GM19397 (cell line): ENCODE measurements around the gene FAM24B.
"Not testable (repeated sequence)": the region's sequence is repeated elsewhere in the genome, so short reads cannot be mapped to it uniquely, and the experiment has no call there.

ENCODE experiments used
- ATAC-seq: cut with Tn5 transposase; IDR thresholded peaks from one replicate; pipeline ENCODE4 v1.9.1; 2021; ENCODE audit warnings: mild to moderate bottlenecking, moderate library complexity; ENCODE audit not compliant: unreplicated experiment

Gene FAM24B

GRCh38 chr10:122859527-122859926 is 19.9 kb downstream of the FAM24B start:
- ATAC-seq: no peak

GRCh38 chr10:122858042-122858441 is 21.3 kb downstream of the FAM24B start:
- not testable (repeated sequence) for ATAC-seq

- no peak for ATAC-seq
Measured at GRCh38 chr10:122856902-122857301, 22.5 kb downstream of the FAM24B start.

- no peak for ATAC-seq
Measured at GRCh38 chr10:122855745-122856144, 23.6 kb downstream of the FAM24B start.

- ATAC-seq: no peak
Measured at GRCh38 chr10:122854648-122855047, 24.7 kb downstream of the FAM24B start.

- no peak for ATAC-seq
Measured at GRCh38 chr10:122853665-122854313, 25.6 kb downstream of the FAM24B start.

- no peak for ATAC-seq
Measured at GRCh38 chr10:122852261-122852660, 27.1 kb downstream of the FAM24B start.

- ATAC-seq: no peak
Measured at GRCh38 chr10:122850705-122851640, 28.4 kb downstream of the FAM24B start.

- ATAC-seq: no peak
Measured at GRCh38 chr10:122849900-122850605, 29.3 kb downstream of the FAM24B start.

GRCh38 chr10:122849090-122849489 is 30.3 kb downstream of the FAM24B start:
- ATAC-seq: no peak

GRCh38 chr10:122847782-122848604 is 31.4 kb downstream of the FAM24B start:
- ATAC-seq: no peak

GRCh38 chr10:122845783-122846332 is 33.5 kb downstream of the FAM24B start, which contains the start of gene CUZD1:
CUZD1 (minus strand) TSS chr10:122845857; CDS start chr10:122845843, 14 bp downstream.
- no peak for ATAC-seq

- no peak for ATAC-seq
Measured at GRCh38 chr10:122844146-122844545, 35.2 kb downstream of the FAM24B start.

- ATAC-seq: no peak
Measured at GRCh38 chr10:122841569-122841968, 37.8 kb downstream of the FAM24B start.

- no peak for ATAC-seq
Measured at GRCh38 chr10:122839505-122839904, 39.9 kb downstream of the FAM24B start.

- no peak for ATAC-seq
Measured at GRCh38 chr10:122838880-122839279, 40.5 kb downstream of the FAM24B start.

GRCh38 chr10:122835908-122836307 is 43.5 kb downstream of the FAM24B start:
- no peak for ATAC-seq

GRCh38 chr10:122830965-122831353 is 48.4 kb downstream of the FAM24B start:
- ATAC-seq: no peak

- ATAC-seq: no peak
Measured at GRCh38 chr10:122830273-122830964, 49.0 kb downstream of the FAM24B start.

- ATAC-seq: no peak
Measured at GRCh38 chr10:122829454-122829853, 49.9 kb downstream of the FAM24B start.
